NCI-H2107 treated with DMSO at 0.1 percent for 48 hours (cell line): ENCODE data around the gene THBS1.

ENCODE experiments used
- DNase-seq: peaks from one replicate; lab custom pipeline; 2025; ENCODE audit not compliant: unreplicated experiment; lab: John Stamatoyannopoulos, UW

Gene THBS1

DNA sequence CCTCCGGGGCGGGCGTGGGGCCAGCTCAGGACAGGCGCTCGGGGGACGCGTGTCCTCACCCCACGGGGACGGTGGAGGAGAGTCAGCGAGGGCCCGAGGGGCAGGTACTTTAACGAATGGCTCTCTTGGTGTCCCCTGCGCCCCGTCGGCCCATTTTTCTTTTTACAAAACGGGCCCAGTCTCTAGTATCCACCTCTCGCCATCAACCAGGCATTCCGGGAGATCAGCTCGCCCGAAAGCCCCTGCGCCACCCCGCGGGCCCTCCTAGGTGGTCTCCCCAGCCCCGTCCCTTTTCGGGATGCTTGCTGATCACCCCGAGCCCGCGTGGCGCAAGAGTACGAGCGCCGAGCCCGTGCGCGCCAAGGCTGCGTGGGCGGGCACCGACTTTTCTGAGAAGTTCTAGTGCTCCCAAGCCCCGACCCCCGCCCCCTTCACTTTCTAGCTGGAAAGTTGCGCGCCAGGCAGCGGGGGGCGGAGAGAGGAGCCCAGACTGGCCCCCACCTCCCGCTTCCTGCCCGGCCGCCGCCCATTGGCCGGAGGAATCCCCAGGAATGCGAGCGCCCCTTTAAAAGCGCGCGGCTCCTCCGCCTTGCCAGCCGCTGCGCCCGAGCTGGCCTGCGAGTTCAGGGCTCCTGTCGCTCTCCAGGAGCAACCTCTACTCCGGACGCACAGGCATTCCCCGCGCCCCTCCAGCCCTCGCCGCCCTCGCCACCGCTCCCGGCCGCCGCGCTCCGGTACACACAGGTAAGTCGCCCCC is at the start of gene THBS1:
Gene THBS1 (plus strand): TSS at position 595 of the 757 bp plus-strand sequence. CDS start 779 bp downstream, outside the sequence.
- no peak for DNase-seq

DNA sequence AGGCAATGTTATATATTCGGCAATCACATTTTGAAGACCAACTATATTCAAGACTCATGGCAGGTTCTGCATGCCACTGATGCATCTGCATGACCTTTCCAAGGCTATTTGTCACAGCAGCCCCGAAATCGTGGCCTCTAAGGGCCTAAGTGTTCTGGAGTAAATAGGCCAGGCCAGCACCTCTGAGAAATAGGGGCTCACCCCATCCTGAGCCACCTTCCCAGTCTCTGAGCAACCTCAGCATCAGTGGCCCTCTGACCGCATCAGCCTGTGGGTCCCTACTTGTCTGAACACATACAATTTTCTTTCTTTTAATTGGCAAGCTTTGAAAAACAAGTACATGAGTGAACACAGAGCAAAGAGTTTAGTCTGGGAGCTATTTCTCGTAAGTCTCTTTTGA is 45.9 kb upstream of the THBS1 start:
- DNase-seq = no peak

DNA sequence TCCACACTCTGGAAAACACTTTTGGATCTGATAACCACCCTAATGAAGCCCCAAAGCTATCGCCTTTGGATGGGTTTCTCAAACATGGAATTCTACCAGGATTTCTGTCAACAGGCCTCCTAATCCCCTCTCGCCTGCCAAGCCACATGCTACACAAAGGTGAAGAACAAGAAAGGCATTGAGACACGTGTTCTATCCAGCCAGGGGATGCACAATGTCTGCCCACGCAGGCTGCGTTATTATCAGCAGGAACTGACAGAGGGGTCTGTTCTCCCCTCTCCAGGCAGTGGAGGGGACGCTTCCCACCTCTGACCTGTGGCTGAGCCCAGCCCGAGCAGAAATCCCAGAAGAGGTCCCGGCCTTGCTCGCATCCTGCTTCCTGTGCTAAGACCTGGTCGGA is 45.4 kb upstream of the THBS1 start:
- no peak for DNase-seq

DNA sequence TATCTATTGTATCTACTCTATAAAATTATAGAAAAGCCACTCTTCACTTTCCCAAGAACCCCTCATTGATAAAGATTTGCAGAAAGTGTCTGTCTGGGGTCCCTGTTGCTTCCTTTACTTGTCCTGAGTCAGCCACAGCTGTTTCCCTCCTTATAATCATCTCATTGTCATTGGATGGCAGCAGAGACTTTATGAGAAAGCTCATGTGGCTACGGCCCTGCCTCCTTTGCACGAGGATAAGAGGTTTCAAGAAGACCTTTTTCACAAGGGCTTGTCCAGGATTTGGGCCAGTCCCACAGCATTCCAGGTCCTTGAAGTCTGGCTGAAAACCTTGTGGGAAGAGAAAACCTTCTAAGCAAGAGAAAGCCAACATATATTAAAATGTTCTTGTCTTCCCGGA is 41.9 kb upstream of the THBS1 start:
- no peak for DNase-seq

DNA sequence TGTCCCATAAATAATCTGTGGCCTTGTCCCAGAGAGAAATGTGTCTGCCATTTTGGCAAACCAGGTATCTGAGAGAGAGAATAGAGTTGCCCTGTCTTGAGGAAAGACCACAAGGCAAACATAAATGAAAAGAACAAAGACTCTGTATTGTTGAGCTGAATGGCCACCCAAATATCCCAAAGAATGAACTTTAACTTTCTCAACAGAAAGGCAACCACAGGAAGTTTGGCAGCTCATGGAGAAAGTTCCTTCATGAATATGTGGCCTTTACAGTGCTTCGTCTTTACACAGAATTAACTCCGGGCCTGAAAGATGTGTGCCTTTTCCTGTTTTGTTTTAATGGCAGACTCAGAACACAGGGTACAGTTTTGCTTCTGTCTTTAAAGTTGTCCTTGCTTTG is 41.4 kb upstream of the THBS1 start:
- no peak for DNase-seq

DNA sequence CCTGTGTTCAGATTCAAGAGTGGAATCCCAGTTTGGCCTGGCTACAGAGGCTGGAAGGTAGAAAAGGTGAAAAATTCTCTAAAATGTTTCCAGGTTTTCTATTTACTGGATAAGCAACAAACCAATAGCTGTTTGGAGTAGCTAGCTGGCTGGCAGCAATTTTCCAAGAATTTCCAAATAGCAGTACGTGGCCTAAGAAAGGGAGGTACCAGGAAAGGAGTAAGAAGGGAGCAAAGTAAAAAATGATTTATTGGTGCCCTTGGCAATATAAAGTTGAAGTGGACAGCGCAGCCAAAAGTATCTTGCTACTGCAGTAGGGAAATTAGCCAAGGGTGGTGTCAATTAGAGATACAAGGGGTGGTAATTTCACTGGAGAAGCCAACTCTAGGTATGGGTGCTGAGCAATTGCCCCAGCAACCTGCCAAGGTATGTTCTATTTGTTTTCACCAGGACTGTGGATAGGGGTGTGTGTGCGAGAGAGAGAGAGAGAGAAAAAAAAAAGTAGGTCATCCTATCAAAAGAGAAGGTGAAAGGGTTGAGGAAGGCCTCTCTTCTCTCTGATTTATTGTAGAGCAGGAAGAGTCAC is 40.8 kb upstream of the THBS1 start:
- DNase-seq = no peak

DNA sequence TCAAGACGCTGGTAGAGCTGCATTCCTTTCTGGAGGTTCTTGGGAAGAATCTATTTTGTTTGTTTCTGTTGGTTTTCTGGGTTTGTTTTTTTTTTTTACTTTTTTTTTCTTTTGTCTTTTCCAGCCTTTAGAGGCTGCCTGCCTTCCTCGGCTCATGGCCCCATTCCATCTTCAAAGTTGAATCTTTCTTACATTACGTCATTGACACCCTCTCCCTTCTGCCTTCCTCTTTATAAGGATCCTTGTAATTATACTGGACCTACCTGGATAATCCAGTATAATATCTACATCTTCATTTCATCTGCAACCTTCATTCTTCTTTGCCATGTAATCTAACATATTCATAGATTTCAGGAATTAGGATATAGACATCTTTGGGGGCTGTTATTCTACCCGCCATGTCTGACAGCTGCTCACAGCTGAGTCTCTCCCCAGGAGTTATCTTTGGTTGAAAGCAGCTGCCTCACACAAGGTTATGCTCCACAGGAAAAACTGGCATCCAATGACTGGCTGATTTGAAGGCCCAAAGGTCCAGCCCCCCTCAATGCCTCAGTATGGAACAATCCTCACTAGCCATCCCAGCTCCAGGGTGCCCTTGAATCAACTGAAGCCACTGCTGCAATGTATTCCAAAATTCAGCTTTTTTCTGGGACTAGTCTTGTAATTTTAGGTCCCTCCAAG is 38.4 kb upstream of the THBS1 start:
- DNase-seq = no peak

DNA sequence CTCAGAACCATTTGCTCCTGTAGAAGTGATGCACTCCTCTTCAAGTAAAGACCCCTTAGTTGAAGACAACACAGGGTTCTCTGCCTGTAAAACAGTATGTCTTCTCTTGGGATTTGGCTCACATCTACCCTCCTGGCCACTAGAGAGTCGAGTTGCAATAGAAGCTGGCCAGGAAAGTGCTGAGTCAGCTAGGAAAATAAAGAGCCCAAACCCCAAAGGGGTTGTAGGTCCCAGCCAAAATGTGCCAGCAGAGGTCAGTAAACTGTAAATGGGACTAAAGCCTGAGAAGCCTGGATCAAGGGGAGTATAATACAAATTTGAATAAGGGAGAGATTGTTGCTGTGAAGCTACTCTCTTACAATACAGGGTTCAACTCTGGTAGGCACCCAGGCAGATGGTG is 37.2 kb upstream of the THBS1 start:
- DNase-seq = no peak

DNA sequence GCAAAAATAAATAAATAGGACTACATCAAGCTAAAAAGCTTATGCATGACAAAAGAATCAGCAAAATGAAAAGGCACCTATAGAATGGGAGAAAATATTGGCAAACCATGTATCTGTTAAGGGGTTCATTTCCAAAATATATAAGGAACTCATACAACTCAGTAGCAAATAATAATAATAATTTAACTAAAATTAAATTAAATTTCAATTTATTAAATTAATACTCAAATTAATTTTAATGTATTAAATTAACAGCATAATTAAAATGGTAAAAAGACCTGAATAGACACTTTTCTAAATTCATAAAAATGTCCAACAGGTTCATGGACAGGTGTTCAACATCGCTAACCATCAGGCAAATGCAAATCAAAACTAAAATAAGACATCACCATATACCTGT is 34.0 kb upstream of the THBS1 start:
- DNase-seq = no peak

DNA sequence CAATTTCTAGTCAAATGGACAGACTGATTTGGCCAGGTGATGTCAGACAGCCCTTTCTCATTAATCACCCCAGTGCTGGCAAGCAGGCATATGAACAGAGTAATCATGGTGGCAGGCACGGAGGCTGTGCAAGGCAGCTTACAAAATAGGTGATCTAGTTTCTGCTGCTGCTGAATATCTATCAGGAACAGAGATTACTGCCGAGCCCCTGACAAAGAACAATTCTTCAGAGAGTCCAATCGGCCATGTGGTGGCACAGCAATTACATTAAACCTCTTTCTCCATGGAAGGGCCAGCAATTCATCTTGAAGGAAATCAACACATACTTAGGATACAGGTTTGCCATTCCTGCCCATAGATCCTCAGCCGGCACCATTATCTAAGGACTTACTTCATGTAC is 32.3 kb upstream of the THBS1 start:
- DNase-seq = no peak

DNA sequence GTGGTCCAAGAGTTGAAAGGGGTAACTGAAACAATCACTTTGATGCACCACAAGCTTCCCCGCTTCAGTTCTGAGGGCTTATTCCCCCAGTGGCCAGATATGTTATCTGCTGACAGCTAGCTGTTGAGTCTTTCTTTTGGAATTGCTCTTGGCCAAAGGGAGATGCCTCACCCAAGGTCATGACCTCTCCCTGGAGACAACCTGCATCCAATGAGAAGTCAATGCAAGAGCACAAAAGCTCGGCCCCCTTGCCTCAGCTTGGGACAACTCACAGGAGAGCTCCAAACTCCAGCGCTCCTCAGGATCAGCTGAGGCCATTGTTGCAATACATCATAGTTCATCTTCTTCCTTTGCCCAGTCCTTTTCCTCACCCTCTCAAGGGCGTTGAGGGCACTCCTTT is 31.0 kb upstream of the THBS1 start:
- no peak for DNase-seq

DNA sequence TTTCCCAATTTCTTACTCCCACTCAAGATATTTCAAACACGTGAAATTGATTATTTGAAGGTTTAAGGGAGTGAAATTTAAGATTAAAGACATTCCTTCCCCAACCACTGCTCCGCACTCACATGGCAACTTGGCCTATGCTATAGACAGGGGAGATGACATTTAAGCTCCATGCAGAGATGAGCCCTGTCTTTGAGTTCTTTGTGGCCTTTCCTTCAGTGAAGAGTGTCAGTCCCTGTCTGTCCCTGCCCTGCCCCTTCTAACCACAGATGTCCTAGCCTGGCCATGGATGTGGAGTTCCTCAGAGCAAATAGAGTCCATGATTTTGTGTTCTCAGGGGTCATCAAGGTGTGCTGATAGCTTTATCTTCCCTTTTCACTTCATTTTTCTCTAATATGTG is 29.4 kb upstream of the THBS1 start:
- no peak for DNase-seq

DNA sequence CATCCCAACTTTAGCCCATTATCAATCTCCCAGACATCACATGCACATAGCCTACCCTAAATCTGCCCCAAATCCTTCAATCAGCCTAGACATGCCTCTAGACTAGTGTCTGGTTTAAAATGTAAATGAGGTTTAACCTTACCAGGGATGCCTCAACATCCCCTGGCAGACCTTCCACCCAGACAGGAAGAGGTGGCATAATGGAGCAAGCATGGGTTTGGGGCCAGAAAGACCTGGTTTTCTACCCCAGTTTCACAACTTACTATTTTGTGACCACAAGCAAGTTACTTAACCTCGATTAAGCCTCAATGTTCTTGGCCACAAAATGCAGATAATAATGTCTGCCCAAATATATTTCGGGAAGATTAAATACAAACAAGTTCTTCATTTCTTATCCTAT is 28.3 kb upstream of the THBS1 start:
- DNase-seq = no peak

DNA sequence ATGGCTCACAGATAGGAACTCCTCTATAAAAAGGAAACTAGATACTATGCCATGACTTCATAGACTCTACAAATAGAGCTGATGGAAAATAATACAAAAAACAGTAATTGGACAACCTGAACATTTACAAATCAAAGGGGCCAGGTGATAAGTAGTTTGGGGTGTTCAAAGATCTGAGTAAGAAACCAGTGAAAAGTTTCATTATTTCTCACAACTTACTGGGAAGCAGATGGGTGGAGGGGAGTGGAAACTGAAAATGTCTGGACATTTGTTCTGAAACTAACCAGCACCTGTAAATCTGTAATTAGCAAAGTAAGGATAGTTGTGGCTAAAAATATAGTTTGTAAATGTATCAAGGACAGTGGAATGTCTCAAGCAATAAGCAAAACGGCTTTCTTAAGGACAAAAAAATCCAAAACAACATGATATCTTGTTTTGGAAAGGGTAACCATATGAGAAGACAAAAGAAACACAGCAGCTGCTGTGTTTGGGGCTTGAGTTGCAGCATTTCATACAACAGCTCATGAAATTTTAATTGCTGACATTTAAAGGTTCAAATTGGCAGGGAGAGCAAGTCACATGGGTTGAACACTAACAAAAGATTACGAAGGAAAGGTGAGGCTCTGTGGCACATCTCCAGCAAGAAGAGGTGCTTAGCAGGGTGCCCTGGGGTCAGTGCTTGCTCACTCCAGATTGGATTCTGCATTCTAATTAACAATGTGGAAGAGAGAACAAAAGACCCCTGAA is 26.8 kb upstream of the THBS1 start:
- DNase-seq = peak; percentile 65

DNA sequence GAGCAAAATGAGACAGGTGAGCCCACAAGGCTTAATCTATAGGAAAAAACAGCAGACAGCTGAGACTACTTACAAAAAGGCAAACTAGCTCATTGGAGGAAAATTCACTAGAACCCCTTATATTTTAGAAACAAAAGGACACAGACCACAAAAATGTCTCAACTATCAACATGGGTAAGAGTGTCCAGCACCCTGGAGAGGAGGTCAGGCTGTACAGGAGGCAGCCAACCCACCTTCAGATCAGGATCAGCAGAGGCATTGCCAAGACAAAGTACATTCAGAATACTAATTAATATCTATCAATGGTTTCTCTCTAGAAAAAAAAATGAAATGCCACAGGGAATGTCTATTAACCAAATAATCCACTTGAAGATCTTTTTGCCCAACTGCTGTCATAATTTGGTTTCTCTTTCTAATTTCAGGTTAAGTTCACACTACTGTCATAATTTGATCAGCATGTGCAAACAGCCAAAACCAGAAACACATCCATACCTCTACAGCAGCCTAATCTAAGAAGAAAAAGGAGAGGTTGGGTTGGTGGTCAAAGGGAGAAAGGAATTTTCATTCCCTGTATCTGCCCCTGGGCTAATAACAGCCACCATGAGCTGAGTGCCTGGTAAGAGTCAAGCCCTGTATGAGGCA is 26.0 kb upstream of the THBS1 start:
- no peak for DNase-seq

DNA sequence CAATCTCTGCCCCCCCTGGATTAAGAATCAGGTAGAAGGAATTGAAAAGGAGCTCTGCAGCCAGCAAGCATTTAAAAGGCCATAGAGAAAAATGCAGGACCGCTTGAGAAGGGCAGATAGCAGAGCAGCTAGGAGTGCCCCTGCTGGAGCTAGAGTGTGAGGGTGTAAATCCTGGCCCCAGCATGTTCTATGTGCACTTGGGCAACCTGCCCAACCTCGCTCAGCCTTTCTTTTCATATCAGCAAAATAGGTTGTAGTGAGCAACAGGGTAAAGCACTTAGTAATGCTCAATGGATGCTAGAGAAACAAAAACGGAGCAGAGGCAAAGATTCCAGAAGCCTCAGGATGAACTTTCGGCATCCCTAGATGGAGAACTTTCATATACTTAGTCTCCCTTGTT is 25.0 kb upstream of the THBS1 start:
- no peak for DNase-seq

DNA sequence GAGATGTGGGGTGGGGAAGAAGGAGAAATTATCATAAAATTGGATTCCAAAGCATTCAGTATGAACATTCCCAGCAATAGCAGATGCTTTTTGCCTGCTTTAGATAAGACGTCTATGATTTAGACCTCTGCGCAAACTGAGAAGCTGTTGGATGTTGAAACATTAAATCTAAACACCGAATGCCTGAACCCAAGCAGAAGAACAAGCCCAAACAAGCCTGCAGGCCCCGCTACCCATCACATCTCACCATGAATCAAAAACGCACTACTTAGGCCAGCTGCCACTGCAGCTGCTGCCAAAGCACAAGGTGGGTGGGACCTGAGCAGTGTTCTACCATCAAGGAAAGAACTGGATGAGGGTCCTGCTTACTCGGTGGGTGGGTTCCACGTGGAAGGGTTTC is 24.4 kb upstream of the THBS1 start:
- no peak for DNase-seq

DNA sequence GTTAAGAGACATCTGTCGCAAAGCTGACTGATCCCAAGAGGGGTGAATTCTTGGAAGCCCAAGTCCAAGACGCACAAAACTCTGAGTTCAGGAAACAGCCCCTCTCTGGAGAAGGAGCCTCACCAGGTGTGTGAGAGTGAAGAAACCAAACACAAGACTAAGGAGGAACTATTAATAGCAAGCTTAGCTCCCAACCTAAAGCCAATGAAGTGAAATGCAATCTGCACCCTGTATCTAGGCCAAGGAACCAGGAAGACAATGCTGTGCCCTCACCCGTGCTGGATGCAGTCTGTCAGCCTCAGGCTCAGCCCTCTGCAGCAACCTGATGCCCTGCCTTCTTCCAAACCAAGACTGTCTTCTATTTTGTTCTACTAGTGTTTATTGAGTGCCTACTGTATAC is 22.5 kb upstream of the THBS1 start:
- no peak for DNase-seq

DNA sequence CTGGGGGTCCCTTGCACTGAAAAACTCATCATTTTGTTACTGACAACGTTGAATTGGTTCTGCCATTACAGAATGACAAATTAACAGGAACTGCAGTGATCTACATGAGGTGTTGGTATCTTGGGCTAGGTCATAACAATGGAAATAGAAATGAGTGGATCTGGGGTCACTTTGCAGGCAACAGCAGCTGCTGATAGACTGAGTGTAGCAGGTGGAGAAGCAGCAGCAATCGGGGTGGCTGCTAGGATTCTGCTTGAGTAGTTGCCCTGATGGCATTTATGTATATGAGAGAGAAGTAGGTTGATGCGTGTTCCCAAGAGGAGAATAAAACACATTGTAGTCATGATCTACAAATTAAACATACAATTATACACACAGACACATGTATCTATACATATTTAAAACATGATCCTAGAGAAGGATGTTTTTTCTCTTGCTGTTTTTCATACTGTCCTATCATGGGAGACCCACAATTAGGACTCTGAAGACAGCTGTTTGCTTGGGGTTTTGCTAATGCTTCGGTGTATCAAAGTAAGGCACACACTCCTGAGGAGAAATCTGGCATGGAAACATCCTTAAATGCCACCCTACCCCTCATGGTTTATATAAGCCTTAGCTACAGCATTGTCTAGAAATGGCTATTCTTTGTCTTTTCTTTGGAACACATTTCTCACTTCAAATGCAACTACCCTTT is 15.8 kb upstream of the THBS1 start:
- no peak for DNase-seq

DNA sequence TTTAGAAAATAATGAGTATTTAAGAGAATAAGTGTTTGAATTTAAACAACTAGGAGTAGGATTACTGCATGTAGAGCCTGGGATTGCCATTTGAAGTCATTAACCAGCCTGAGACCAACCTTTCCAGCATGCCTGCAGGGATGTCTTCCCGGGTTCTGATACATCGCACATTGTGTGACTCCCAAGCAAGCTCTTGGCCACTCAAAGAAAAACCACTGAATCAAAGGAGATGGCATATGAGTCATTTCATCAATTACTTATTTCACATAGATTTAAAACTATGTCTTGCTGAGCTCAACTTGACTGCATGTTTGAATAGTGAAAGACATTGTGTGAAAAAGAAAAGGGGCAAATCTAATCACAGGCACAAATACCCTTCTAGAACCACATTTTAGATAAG is 15.0 kb upstream of the THBS1 start:
- no peak for DNase-seq

DNA sequence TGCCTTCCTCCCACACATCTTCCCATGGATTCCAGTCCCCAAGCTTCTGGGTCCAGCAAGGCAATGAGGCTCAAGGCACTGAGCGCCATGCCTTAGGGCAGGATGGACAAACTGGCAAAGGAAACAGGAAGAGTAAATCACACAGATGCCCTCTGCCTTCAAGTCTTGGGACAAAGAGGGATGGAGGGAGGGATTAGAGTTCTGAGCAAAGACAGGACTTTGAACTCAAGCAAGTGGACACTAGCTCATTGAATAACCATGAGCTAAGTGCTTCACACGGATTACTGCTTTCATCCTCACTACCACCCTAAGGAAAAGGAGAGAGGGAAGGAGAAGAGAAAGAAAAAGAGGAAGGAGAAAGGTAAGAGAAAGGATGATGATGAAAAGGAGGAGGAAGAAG is 7.6 kb upstream of the THBS1 start:
- no peak for DNase-seq
